Measurements from ENCODE around the gene TBC1D23. TPM values are rescaled to one million over a fixed set of nuclear protein-coding genes. Genes with fewer than 3 reads are reported as not detected.

The TBC1D23 gene
- total and polyA plus RNA-seq, 2 experiments from 2014 or later, result 22.4 to 34.4 TPM

DNA sequence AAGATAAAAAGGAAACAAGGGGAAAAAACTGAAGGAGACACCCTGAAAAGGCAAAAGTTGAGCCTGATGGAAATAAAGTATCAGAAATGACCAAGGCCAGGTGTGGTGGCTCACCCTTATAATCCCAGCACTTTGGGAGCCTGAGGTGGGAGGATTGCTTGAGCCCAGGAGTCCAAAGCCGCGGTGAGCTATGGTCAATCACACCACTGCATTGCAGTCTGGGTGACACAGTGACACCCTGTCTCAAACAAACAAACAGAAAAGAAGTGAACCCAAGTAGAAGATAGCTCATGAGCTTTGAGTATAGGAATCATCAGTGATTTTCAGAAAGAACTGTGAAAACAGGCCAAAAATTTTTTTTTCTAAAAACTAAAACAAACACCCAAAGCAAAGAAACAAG is 26.4 kb upstream of the TBC1D23 start:
- Histone ChIP-seq H3K36me3 (ENCODE audit: insufficient read depth) (no peaks in the 10 kb centered on the region), H3K4me3 (no peak overlapping the region), H3K4me2 (no peak overlapping the region), H3K27me3 (ENCODE audit: insufficient read depth) (no peaks in the 10 kb centered on the region), H3K4me1 (ENCODE audit: insufficient read depth) (peaks cover 14% of the 10 kb centered on the region; the same call in 1 of the 2 replicates), H3K27ac (ENCODE audit: low read depth) (no peak overlapping the region), H3K9me2 (ENCODE audit: insufficient read depth) (no peaks in the 10 kb centered on the region), H3K79me2 (replicated peaks; ENCODE audit: insufficient read depth) (no peaks in the 10 kb centered on the region), H3F3A (replicated peaks; ENCODE audit: low read depth) (no peaks in the 10 kb centered on the region), H2AFZ (no peak overlapping the region), H4K20me1 (replicated peaks; ENCODE audit: insufficient read depth) (no peaks in the 10 kb centered on the region)
- Mint-ChIP-seq H3K4me3 (no peak overlapping the region), H3K4me1 (peaks cover 20% of the 10 kb centered on the region), H3K9me3 (peaks cover 17% of the 10 kb centered on the region), H3K36me3 (ENCODE audit: low read depth) (peaks cover 2% of the 10 kb centered on the region; the same call in 1 of the 3 replicates), H3K27me3 (ENCODE audit: insufficient read depth, low read depth, poor library complexity) (peaks cover 7% of the 10 kb centered on the region), H3K27ac (no peak overlapping the region)
- DNase-seq (ENCODE audit: low spot score) (no peak), ATAC-seq (no peak)
- TF ChIP-seq NANOG (IDR thresholded peaks at IDR 0.05; ENCODE audit: borderline replicate concordance) (no peak), EZH2phosphoT487 (IDR thresholded peaks at IDR 0.05; ENCODE audit: unreplicated experiment) (no peak), ZNF114 (CRISPR knock-in tag; IDR thresholded peaks at IDR 0.05) (no peak), CREB1 (CRISPR knock-in tag; IDR thresholded peaks at IDR 0.05; ENCODE audit: low read depth) (no peak), STAT1 (IDR thresholded peaks at IDR 0.05; ENCODE audit: unreplicated experiment) (no peak), ZNF462 (CRISPR knock-in tag; IDR thresholded peaks at IDR 0.05) (no peak), EZH2 (IDR thresholded peaks at IDR 0.05; ENCODE audit: low read depth, unreplicated experiment) (no peak), POLR2AphosphoS5 (IDR thresholded peaks at IDR 0.05; ENCODE audit: low read depth) (no peak), JUNB (IDR thresholded peaks at IDR 0.05; ENCODE audit: unreplicated experiment) (no peak), ZNF331 (CRISPR knock-in tag; IDR thresholded peaks at IDR 0.05; ENCODE audit: low read depth) (no peak)
- TF ChIP-seq, protein P1, sequence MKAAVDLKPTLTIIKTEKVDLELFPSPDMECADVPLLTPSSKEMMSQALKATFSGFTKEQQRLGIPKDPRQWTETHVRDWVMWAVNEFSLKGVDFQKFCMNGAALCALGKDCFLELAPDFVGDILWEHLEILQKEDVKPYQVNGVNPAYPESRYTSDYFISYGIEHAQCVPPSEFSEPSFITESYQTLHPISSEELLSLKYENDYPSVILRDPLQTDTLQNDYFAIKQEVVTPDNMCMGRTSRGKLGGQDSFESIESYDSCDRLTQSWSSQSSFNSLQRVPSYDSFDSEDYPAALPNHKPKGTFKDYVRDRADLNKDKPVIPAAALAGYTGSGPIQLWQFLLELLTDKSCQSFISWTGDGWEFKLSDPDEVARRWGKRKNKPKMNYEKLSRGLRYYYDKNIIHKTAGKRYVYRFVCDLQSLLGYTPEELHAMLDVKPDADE (IDR thresholded peaks at IDR 0.05), result no peak
- TF ChIP-seq, protein P2, sequence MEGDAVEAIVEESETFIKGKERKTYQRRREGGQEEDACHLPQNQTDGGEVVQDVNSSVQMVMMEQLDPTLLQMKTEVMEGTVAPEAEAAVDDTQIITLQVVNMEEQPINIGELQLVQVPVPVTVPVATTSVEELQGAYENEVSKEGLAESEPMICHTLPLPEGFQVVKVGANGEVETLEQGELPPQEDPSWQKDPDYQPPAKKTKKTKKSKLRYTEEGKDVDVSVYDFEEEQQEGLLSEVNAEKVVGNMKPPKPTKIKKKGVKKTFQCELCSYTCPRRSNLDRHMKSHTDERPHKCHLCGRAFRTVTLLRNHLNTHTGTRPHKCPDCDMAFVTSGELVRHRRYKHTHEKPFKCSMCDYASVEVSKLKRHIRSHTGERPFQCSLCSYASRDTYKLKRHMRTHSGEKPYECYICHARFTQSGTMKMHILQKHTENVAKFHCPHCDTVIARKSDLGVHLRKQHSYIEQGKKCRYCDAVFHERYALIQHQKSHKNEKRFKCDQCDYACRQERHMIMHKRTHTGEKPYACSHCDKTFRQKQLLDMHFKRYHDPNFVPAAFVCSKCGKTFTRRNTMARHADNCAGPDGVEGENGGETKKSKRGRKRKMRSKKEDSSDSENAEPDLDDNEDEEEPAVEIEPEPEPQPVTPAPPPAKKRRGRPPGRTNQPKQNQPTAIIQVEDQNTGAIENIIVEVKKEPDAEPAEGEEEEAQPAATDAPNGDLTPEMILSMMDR (conservative IDR thresholded peaks at IDR 0.05; ENCODE audit: low read depth in 2 of 2), result no peak

Measured in GM23338 (cell line).